ENCODE data around the gene CERK. TPM values are rescaled to one million over a fixed set of nuclear protein-coding genes. Genes with fewer than 3 reads are reported as not detected.
A peak's percentile ranks its signal among the peaks of the same experiment; 100 is the strongest.

CERK gene
- total RNA-seq, 5 donors from 2014 or later (not counting 1 experiment from before 2014, with no cell fraction given) = 77.4 to 155 (median 125) TPM

DNA sequence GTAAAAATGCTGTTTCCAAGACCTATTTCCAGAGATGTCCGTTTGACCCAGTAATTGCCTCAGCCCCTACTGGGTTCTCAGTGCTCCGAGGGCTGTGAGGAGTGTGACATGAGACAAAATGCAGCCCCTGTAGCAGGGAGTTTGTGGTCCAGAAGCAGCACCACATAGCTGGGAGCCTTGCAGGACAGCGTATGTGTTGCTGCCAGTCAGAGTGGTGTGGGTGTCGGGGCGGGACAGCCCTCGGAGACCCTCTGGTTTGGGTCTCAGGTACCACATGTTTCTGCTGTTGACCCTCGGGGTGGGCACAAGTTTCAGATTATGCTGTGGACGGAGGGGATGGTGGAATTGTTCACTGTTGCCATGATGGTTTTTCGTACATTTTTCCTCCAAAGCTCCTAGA, 41.6 kb upstream of the CERK start:
- ChIA-PET CTCF (interaction anchor here in 1 of 2 donors (0.6 to 1.1 kb wide), 2 partner anchors 23 to 27 kb away, joined by 3 to 4 read pairs; no protein-coding TSS in a partner anchor), POLR2A (no interaction called here)
- no peak overlapping the region for H3K4me3 Mint-ChIP-seq
- H3K36me3 Mint-ChIP-seq = peaks cover 19% of the 10 kb centered on the region
- no peak for DNase-seq
- WGBS (ENCODE audit: insufficient coverage) = 93% methylated on average over 7 of the region's 9 CpGs
- H3K4me1 Mint-ChIP-seq = peaks cover 56 to 87% (median 70%) of the 10 kb centered on the region in 3 donors
- no peak for ATAC-seq (replicated peaks in 1 of 4)
- Histone ChIP-seq H3K27me3 (replicated peaks in 1 of 2; ENCODE audit: control insufficient read depth in 2 of 2, extremely low read depth in 1 of 2, insufficient read depth in 2 of 2, low read length in 1 of 2) (no peaks in the 10 kb centered on the region), H3K9me3 (no peaks in the 10 kb centered on the region), H3K36me3 (ENCODE audit: control insufficient read depth in 2 of 2, extremely low read depth in 1 of 2, insufficient read depth in 1 of 2, low read length in 1 of 2) (peaks cover 0 to 11% of the 10 kb centered on the region in 2 donors), H3K27ac (ENCODE audit: low read length) (no peak overlapping the region), H3K4me3 (ENCODE audit: control insufficient read depth in 1 of 2, extremely low read depth in 1 of 2, low read length in 1 of 2) (no peak overlapping the region), H3K4me1 (ENCODE audit: control insufficient read depth in 1 of 2, extremely low read depth in 1 of 2, insufficient read depth in 2 of 2, low read length in 2 of 2) (peaks cover 25 to 44% of the 10 kb centered on the region in 2 experiments)
- H3K27me3 Mint-ChIP-seq = no peaks in the 10 kb centered on the region
- H3K9me3 Mint-ChIP-seq = no peaks in the 10 kb centered on the region
- H3K27ac Mint-ChIP-seq = peak overlapping the region in 1 of 2 donors; percentile 27

DNA sequence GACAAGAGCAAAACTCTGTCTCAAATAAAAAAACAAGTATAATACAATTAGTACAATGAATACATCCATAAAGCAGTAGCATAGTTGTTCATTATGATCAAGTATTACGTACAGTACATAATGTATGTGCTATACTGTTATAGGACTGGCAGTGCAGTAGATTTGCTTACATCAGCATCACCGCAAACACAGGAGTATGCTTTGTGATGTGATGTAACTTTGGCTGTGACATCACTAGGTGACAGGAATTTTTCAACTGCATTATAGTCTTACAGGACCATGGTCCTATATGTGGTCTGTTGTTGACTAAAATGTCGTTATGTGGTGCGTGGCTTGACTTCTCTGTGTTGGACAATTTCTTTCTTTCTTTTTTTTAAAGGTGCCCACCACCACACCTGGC, 41.0 kb upstream of the CERK start:
- H3K4me3 ChIP-seq (ENCODE audit: control insufficient read depth in 1 of 2, extremely low read depth in 1 of 2, low read length in 1 of 2) = no peak overlapping the region
- H3K4me1 ChIP-seq (ENCODE audit: control insufficient read depth in 1 of 2, extremely low read depth in 1 of 2, insufficient read depth in 2 of 2, low read length in 2 of 2) = peaks cover 27 to 50% of the 10 kb centered on the region in 2 experiments
- peaks cover 19% of the 10 kb centered on the region for H3K36me3 Mint-ChIP-seq
- no peaks in the 10 kb centered on the region for H3K27me3 Mint-ChIP-seq
- no CpG with 5 or more reads among the region's 4 CpGs for WGBS (ENCODE audit: insufficient coverage)
- no peak for DNase-seq
- peak overlapping the region in 1 of 2 donors; percentile 61 for H3K27ac Mint-ChIP-seq
- H3K4me3 Mint-ChIP-seq = no peak overlapping the region
- no peak for ATAC-seq (replicated peaks in 1 of 4)
- H3K27me3 ChIP-seq (replicated peaks in 1 of 2; ENCODE audit: control insufficient read depth in 2 of 2, extremely low read depth in 1 of 2, insufficient read depth in 2 of 2, low read length in 1 of 2) = no peaks in the 10 kb centered on the region
- no peaks in the 10 kb centered on the region for H3K9me3 Mint-ChIP-seq
- no peaks in the 10 kb centered on the region for H3K9me3 ChIP-seq
- H3K36me3 ChIP-seq (ENCODE audit: control insufficient read depth in 2 of 2, extremely low read depth in 1 of 2, insufficient read depth in 1 of 2, low read length in 1 of 2) = peaks cover 0 to 11% of the 10 kb centered on the region in 2 donors
- ChIA-PET CTCF (no interaction called here), POLR2A (no interaction called here)
- H3K4me1 Mint-ChIP-seq = peaks cover 62 to 90% (median 76%) of the 10 kb centered on the region in 3 donors
- no peak overlapping the region for H3K27ac ChIP-seq (ENCODE audit: low read length)

DNA sequence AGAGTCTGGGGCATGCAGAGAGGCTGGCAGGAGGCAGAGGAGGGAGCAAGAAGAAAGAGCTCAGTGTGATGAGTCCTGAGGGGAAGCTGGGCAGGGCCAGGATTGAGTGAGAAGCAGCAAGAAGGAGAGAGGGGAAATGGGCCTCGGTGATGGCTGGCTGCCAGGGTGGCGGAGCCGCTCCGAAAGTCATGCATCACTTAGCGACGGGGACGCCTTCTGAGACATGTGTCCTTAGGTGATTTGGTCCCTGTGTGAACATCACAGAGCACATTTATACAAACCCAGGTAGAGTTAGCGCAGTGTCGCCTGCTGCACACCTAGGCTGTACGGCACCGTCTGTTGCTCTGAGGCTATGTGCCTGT, 39.5 kb upstream of the CERK start:
- Histone ChIP-seq H3K4me3 (ENCODE audit: control insufficient read depth in 1 of 2, extremely low read depth in 1 of 2, low read length in 1 of 2) (no peak overlapping the region), H3K27ac (ENCODE audit: low read length) (peak overlapping the region; percentile 78), H3K4me1 (ENCODE audit: control insufficient read depth in 1 of 2, extremely low read depth in 1 of 2, insufficient read depth in 2 of 2, low read length in 2 of 2) (peaks cover 31 to 64% of the 10 kb centered on the region in 2 experiments), H3K36me3 (ENCODE audit: control insufficient read depth in 2 of 2, extremely low read depth in 1 of 2, insufficient read depth in 1 of 2, low read length in 1 of 2) (peaks cover 0 to 5% of the 10 kb centered on the region in 2 donors), H3K9me3 (no peaks in the 10 kb centered on the region), H3K27me3 (replicated peaks in 1 of 2; ENCODE audit: control insufficient read depth in 2 of 2, extremely low read depth in 1 of 2, insufficient read depth in 2 of 2, low read length in 1 of 2) (no peaks in the 10 kb centered on the region)
- ATAC-seq (replicated peaks in 1 of 4) (peak in 3 of 4 experiments; percentile 33 to 56 (median 35)), DNase-seq (peak in 19 of 35 experiments; percentile 21 to 63 (median 43))
- H3K9me3 Mint-ChIP-seq = no peaks in the 10 kb centered on the region
- 30% methylated on average over 7 of the region's 11 CpGs for WGBS (ENCODE audit: insufficient coverage)
- ChIA-PET POLR2A (interaction anchor here in 1 of 2 donors (1.0 kb wide), 1 partner anchor 14 kb away, joined by 3 read pairs; no protein-coding TSS in a partner anchor), CTCF (no interaction called here)
- H3K4me1 Mint-ChIP-seq = peaks cover 61 to 91% (median 80%) of the 10 kb centered on the region in 3 donors
- no peaks in the 10 kb centered on the region for H3K27me3 Mint-ChIP-seq
- peak overlapping the region; percentile 96 to 97 for H3K27ac Mint-ChIP-seq
- peak overlapping the region; percentile 46 to 79 (median 61) for H3K4me3 Mint-ChIP-seq
- peaks cover 12% of the 10 kb centered on the region for H3K36me3 Mint-ChIP-seq

DNA sequence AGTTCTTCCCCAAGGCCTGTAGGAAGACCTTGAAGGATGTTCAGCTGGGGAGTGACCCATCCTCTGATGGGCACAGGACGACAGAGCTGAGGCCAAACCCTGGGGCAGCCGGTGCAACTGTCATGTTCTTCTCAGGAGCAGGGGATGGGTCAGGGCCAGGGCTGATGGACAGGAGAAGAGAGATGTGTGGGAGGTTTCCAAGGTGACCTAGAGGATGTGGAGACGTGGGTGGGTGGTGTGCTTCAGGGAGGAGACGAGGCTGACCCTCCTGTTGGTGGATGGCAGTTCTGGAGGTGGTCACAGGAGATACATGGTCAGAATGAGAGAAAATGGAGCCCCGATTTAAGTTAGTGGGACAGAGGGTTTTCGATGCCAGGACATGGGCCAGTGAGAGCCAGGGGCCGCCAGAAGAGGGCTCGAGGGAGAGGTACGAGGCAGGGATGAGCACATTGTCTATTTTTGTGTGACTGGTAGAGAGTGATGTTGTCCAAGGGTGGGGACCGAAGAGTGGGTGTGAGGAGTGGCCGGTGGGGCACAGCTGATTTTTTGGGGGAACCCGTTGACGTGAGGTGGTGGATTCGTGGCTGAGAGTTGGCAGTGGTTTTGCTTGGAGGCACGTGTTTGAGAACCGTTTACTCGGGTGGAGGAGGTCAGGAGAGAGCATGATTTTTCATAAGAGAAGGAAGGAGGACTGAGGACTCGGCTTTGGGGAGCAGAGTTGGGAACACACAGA, 39.0 kb upstream of the CERK start:
- no peak for DNase-seq
- WGBS (ENCODE audit: insufficient coverage) = 64% methylated on average over 18 of the region's 18 CpGs
- Mint-ChIP-seq H3K4me1 (peaks cover 56 to 86% (median 75%) of the 10 kb centered on the region in 3 donors), H3K4me3 (peak overlapping the region; percentile 46 to 79 (median 61)), H3K9me3 (no peaks in the 10 kb centered on the region), H3K27ac (peak overlapping the region; percentile 96 to 97), H3K27me3 (no peaks in the 10 kb centered on the region), H3K36me3 (peaks cover 8% of the 10 kb centered on the region)
- ChIA-PET POLR2A (interaction anchor here in 1 of 2 donors (1.0 kb wide), 1 partner anchor 14 kb away, joined by 3 read pairs; no protein-coding TSS in a partner anchor), CTCF (no interaction called here)
- Histone ChIP-seq H3K27me3 (replicated peaks in 1 of 2; ENCODE audit: control insufficient read depth in 2 of 2, extremely low read depth in 1 of 2, insufficient read depth in 2 of 2, low read length in 1 of 2) (no peaks in the 10 kb centered on the region), H3K9me3 (no peaks in the 10 kb centered on the region), H3K36me3 (ENCODE audit: control insufficient read depth in 2 of 2, extremely low read depth in 1 of 2, insufficient read depth in 1 of 2, low read length in 1 of 2) (peaks cover 0 to 5% of the 10 kb centered on the region in 2 donors), H3K27ac (ENCODE audit: low read length) (peak overlapping the region; percentile 78), H3K4me3 (ENCODE audit: control insufficient read depth in 1 of 2, extremely low read depth in 1 of 2, low read length in 1 of 2) (no peak overlapping the region), H3K4me1 (ENCODE audit: control insufficient read depth in 1 of 2, extremely low read depth in 1 of 2, insufficient read depth in 2 of 2, low read length in 2 of 2) (peaks cover 31 to 61% of the 10 kb centered on the region in 2 experiments)
- no peak for ATAC-seq (replicated peaks in 1 of 4)

GRCh38 chr22:46775850-46776826, 38.1 kb upstream of the CERK start:
- peak overlapping the region; percentile 61 to 79 (median 65) for H3K4me3 Mint-ChIP-seq
- H3K27ac Mint-ChIP-seq = peak overlapping the region; percentile 96 to 97
- POLR2A ChIA-PET = no interaction called here
- DNase-seq (no peak), ATAC-seq (replicated peaks in 1 of 4) (no peak)
- Histone ChIP-seq H3K27ac (ENCODE audit: low read length) (peak overlapping the region; percentile 78), H3K4me3 (ENCODE audit: control insufficient read depth in 1 of 2, extremely low read depth in 1 of 2, low read length in 1 of 2) (no peak overlapping the region), H3K36me3 (ENCODE audit: control insufficient read depth in 2 of 2, extremely low read depth in 1 of 2, insufficient read depth in 1 of 2, low read length in 1 of 2) (peaks cover 0 to 2% of the 10 kb centered on the region in 2 donors), H3K4me1 (ENCODE audit: control insufficient read depth in 1 of 2, extremely low read depth in 1 of 2, insufficient read depth in 2 of 2, low read length in 2 of 2) (peaks cover 31 to 61% of the 10 kb centered on the region in 2 experiments), H3K9me3 (no peaks in the 10 kb centered on the region), H3K27me3 (replicated peaks in 1 of 2; ENCODE audit: control insufficient read depth in 2 of 2, extremely low read depth in 1 of 2, insufficient read depth in 2 of 2, low read length in 1 of 2) (no peaks in the 10 kb centered on the region)
- H3K27me3 Mint-ChIP-seq = no peaks in the 10 kb centered on the region
- WGBS (ENCODE audit: insufficient coverage) = 76% methylated on average over 18 of the region's 22 CpGs
- peaks cover 56 to 83% (median 74%) of the 10 kb centered on the region in 3 donors for H3K4me1 Mint-ChIP-seq
- no peaks in the 10 kb centered on the region for H3K9me3 Mint-ChIP-seq
- H3K36me3 Mint-ChIP-seq = peaks cover 6% of the 10 kb centered on the region
- CTCF ChIA-PET = interaction anchor here in 1 of 2 donors (1.2 kb wide), 1 partner anchor 313 kb away, joined by 4 read pairs; no protein-coding TSS in a partner anchor
